PC-9 (cell line): ENCODE data around the gene XYLT2. TPM values are rescaled to one million over a fixed set of nuclear protein-coding genes. Genes with fewer than 3 reads are reported as not detected.

ENCODE experiments used
- BruUV-seq: library from RNA; stranded (reverse); fragments of 400-500 nt; replicated peaks from 2 replicates; lab custom pipeline; 2021; lab: Mats Ljungman, UMichigan
- CTCF ChIA-PET: fragments of 300-600 bp; sonication (Branson Sonifier 250); formaldehyde crosslinking; loops from one replicate; lab custom pipeline; 2022; ENCODE audit warnings: antibody characterized with exemption; lab: Charles Lee
- POLR2A ChIA-PET: fragments of 300-600 bp; sonication (Branson Sonifier 250); formaldehyde crosslinking; loops from one replicate; lab custom pipeline; 2022; ENCODE audit warnings: antibody characterized with exemption; ENCODE audit not compliant: unreplicated experiment; lab: Charles Lee
- DNase-seq, 2 experiments: peaks; one replicate each; pipeline versions ENCODE4 v3.0.0 to v3.0.0-alpha.2; 2015 to 2022; ENCODE audit warnings: mixed read lengths in 1 of 2
- H2AFZ ChIP-seq: fragments of 200-600 bp; sonication (generic); 2 replicates; pipeline ENCODE4 v1.8.1; 2017; ENCODE audit warnings: antibody characterized with exemption
- H3F3A ChIP-seq: fragments of 200-600 bp; sonication (generic); 2 replicates; pipeline ENCODE4 v1.8.1; 2017; ENCODE audit warnings: antibody characterized with exemption, mild to moderate bottlenecking, low read depth; ENCODE audit not compliant: insufficient read depth
- H3K27ac ChIP-seq: fragments of 200-600 bp; sonication (generic); 2 replicates; pipeline ENCODE4 v1.6.1; 2016; ENCODE audit warnings: mixed run types
- H3K27me3 ChIP-seq: fragments of 200-600 bp; sonication (generic); 2 replicates; pipeline ENCODE4 v1.6.1; 2016; ENCODE audit warnings: low read depth, mixed run types; ENCODE audit not compliant: insufficient read depth
- H3K36me3 ChIP-seq: fragments of 200-600 bp; sonication (generic); 2 replicates; pipeline ENCODE4 v1.6.1; 2016; ENCODE audit warnings: low read depth, mixed run types
- H3K4me1 ChIP-seq: fragments of 200-600 bp; sonication (generic); replicated peaks from 2 replicates; pipeline ENCODE4 v1.6.1; 2016; ENCODE audit warnings: mixed run types; ENCODE audit not compliant: insufficient read depth
- H3K4me2 ChIP-seq: fragments of 200-600 bp; sonication (generic); 2 replicates; pipeline ENCODE4 v1.6.1; 2017; ENCODE audit warnings: mixed run types
- H3K4me3 ChIP-seq: fragments of 200-600 bp; sonication (generic); 2 replicates; pipeline ENCODE4 v1.6.1; 2016; ENCODE audit warnings: mixed run types
- H3K79me2 ChIP-seq: fragments of 200-600 bp; sonication (generic); 2 replicates; pipeline ENCODE4 v1.6.1; 2017; ENCODE audit warnings: low read depth, mixed run types
- H3K9me2 ChIP-seq: fragments of 200-600 bp; sonication (generic); 2 replicates; pipeline ENCODE4 v1.8.1; 2017; ENCODE audit warnings: mild to moderate bottlenecking; ENCODE audit not compliant: insufficient read depth
- H3K9me3 ChIP-seq: fragments of 200-600 bp; sonication (generic); 2 replicates; pipeline ENCODE4 v1.8.1; 2016; ENCODE audit warnings: low read depth; ENCODE audit not compliant: insufficient read depth
- H4K20me1 ChIP-seq: fragments of 200-600 bp; sonication (generic); 2 replicates; pipeline ENCODE4 v1.8.1; 2017; ENCODE audit not compliant: insufficient read depth
- EZH2 ChIP-seq: fragments of 200-600 bp; sonication (generic); IDR thresholded peaks from 2 replicates; pipeline ENCODE4 v1.8.0; 2017; ENCODE audit warnings: antibody characterized with exemption, low read depth
- intact Hi-C: fragments of 100-400 bp; cut with micrococcal nuclease; formaldehyde crosslinking; loops from one replicate; pipeline ENCODE4 v1.10.0; 2022; ENCODE audit not compliant: unreplicated experiment
- total RNA-seq: library from RNA; stranded (reverse); gene quantifications from 2 replicates; pipeline ENCODE4 v1.2.3, GENCODE V29; 2021
- TF ChIP-seq, protein P1 (sequence below): fragments of 200-600 bp; sonication (generic); conservative IDR thresholded peaks from 2 replicates; pipeline ENCODE4 v1.6.1; 2017; ENCODE audit warnings: mixed run types, antibody characterized with exemption, mild to moderate bottlenecking, moderate library complexity

Gene XYLT2
- total RNA-seq, 1 experiment from 2014 or later = 37.5 TPM

DNA sequence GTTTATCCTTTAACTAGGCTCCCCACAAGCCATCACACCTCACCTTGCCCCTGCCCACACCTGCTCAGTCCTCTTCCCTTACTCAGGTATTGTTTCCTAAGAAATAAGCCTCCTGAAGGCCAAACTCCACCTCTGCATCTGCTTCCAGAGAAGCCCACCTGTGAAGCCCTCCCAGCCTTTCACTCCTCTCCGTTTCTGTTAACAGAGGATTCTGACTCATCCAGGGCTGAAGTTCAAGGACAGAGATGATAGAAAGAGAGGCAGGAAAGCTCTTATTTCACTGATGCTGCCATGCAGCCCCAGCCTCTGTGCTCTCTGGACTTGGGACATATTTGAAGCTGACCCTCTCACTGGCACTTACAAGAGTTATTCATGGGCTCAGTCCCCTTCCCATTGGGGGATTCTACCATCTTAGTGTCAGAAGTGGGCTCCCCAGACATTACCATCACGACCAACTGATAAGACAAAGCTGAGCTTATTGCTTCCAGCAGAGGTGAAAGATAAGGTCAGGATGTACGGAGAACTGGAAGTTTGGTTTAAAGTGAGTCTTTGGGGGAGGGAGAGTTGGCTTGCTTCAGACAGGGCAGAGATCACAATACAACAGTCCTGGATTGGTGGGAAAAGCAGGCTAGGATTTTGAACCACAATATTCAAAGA, 35.3 kb upstream of the XYLT2 start:
- Histone ChIP-seq H3K4me1 (no peaks in the 10 kb centered on the region), H3K79me2 (no peaks in the 10 kb centered on the region), H3K4me3 (no peak overlapping the region), H4K20me1 (no peaks in the 10 kb centered on the region), H3F3A (no peaks in the 10 kb centered on the region), H3K9me3 (no peaks in the 10 kb centered on the region), H3K27me3 (peaks cover 22% of the 10 kb centered on the region; the same call in 1 of the 2 replicates), H3K27ac (no peak overlapping the region), H3K4me2 (no peak overlapping the region), H3K9me2 (no peaks in the 10 kb centered on the region), H3K36me3 (no peaks in the 10 kb centered on the region), H2AFZ (no peak overlapping the region)
- POLR2A ChIA-PET = no interaction called here
- CTCF ChIA-PET = no interaction called here
- TF ChIP-seq, protein P1, sequence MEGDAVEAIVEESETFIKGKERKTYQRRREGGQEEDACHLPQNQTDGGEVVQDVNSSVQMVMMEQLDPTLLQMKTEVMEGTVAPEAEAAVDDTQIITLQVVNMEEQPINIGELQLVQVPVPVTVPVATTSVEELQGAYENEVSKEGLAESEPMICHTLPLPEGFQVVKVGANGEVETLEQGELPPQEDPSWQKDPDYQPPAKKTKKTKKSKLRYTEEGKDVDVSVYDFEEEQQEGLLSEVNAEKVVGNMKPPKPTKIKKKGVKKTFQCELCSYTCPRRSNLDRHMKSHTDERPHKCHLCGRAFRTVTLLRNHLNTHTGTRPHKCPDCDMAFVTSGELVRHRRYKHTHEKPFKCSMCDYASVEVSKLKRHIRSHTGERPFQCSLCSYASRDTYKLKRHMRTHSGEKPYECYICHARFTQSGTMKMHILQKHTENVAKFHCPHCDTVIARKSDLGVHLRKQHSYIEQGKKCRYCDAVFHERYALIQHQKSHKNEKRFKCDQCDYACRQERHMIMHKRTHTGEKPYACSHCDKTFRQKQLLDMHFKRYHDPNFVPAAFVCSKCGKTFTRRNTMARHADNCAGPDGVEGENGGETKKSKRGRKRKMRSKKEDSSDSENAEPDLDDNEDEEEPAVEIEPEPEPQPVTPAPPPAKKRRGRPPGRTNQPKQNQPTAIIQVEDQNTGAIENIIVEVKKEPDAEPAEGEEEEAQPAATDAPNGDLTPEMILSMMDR = no peak
- TF ChIP-seq EZH2 = no peak
- intact Hi-C loops = no loop called here
- BruUV-seq = no TSS peak
- no peak for DNase-seq

DNA sequence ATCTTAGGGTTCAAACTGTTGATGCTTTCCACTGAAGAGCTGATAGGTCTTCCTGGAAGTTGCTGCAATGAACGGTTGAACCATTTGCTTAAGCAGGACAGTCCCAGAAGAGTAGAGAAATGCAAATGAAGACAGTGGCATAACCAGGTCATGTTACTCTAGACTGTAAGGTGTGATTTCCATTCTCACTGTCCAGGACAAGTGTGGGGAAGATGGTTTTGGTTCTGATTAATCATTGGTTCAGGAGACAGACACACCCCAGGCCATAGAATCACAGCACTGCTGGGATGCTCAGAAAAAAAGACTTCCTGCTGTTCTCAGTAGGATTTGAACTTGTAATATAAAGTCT, 34.8 kb upstream of the XYLT2 start:
- no peaks in the 10 kb centered on the region for H3K9me3 ChIP-seq
- H2AFZ ChIP-seq = no peak overlapping the region
- no peak overlapping the region for H3K4me3 ChIP-seq
- H3K9me2 ChIP-seq = no peaks in the 10 kb centered on the region
- no peak overlapping the region for H3K4me2 ChIP-seq
- no peaks in the 10 kb centered on the region for H3F3A ChIP-seq
- no peak for DNase-seq
- TF ChIP-seq EZH2 = no peak
- TF ChIP-seq, protein P1 = no peak
- H3K27me3 ChIP-seq = peaks cover 22% of the 10 kb centered on the region; the same call in 1 of the 2 replicates
- no peaks in the 10 kb centered on the region for H3K4me1 ChIP-seq
- H3K79me2 ChIP-seq = no peaks in the 10 kb centered on the region
- intact Hi-C loops = no loop called here
- CTCF ChIA-PET = no interaction called here
- POLR2A ChIA-PET = no interaction called here
- no peaks in the 10 kb centered on the region for H3K36me3 ChIP-seq
- no peaks in the 10 kb centered on the region for H4K20me1 ChIP-seq
- no peak overlapping the region for H3K27ac ChIP-seq
- BruUV-seq = no TSS peak

DNA sequence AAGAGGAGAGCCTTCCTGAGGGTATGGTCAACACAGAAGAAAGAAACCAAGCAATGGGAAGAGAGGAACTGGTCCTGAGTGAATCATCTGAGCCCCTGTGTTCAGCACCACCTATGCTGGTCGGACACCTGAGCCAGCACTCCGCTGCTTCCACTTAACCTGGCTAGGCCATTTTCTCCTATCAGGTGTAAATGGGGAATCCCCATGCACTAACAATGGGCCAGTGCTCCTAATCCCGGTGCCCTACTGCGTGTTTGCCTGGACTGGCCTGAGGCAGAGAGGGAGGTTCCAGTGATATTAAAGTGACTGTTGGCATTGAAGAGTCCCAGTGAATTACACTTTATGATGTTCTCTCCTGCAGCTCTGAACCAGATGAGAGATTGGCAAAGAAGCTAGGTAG, 34.4 kb upstream of the XYLT2 start:
- H3K27me3 ChIP-seq = peaks cover 22% of the 10 kb centered on the region; the same call in 1 of the 2 replicates
- no peak overlapping the region for H3K27ac ChIP-seq
- BruUV-seq = no TSS peak
- no peaks in the 10 kb centered on the region for H3K9me2 ChIP-seq
- no peaks in the 10 kb centered on the region for H3K36me3 ChIP-seq
- H2AFZ ChIP-seq = no peak overlapping the region
- H4K20me1 ChIP-seq = no peaks in the 10 kb centered on the region
- no peak overlapping the region for H3K4me3 ChIP-seq
- TF ChIP-seq, protein P1 = no peak
- no peaks in the 10 kb centered on the region for H3K4me1 ChIP-seq
- H3K9me3 ChIP-seq = no peaks in the 10 kb centered on the region
- H3K79me2 ChIP-seq = no peaks in the 10 kb centered on the region
- CTCF ChIA-PET = no interaction called here
- intact Hi-C loops = no loop called here
- POLR2A ChIA-PET = no interaction called here
- no peak for DNase-seq
- no peak overlapping the region for H3K4me2 ChIP-seq
- H3F3A ChIP-seq = no peaks in the 10 kb centered on the region
